IMR-90 (cell line): ENCODE data around the gene SYTL4. TPM values are rescaled to one million over a fixed set of nuclear protein-coding genes. Genes with fewer than 3 reads are reported as not detected.

Experiments used
- ATAC-seq: fragments of 200-7000 bp; cut with Tn5 transposase; 2 replicates; pipeline ENCODE4 v1.9.1; 2020; ENCODE audit warnings: low read depth, mild to moderate bottlenecking, moderate library complexity
- BruUV-seq: library from RNA; stranded (reverse); fragments of 400-500 nt; replicated peaks from 2 replicates; lab custom pipeline; 2021; lab: Mats Ljungman, UMichigan
- CTCF ChIA-PET: fragments of 300-600 bp; formaldehyde crosslinking; extraction: SDS; loops from one replicate; lab custom pipeline; 2021; ENCODE audit warnings: antibody characterized with exemption; lab: Yijun Ruan, JAX
- POLR2A ChIA-PET: fragments of 300-600 bp; sonication (Branson Sonifier 250); formaldehyde crosslinking; loops from one replicate; lab custom pipeline; 2022; ENCODE audit warnings: antibody characterized with exemption; ENCODE audit not compliant: unreplicated experiment; lab: Charles Lee
- DNase-seq: peaks from one replicate; pipeline ENCODE4 v3.0.0; 2013
- H2AFZ ChIP-seq: replicated peaks from 2 replicates; pipeline ENCODE3; 2013; ENCODE audit warnings: low read length, mild to moderate bottlenecking; ENCODE audit not compliant: poor library complexity
- H2AK5ac ChIP-seq: 2 replicates; pipeline ENCODE4 v1.6.1; 2013; ENCODE audit warnings: low read depth, low read length, inconsistent platforms
- H2AK9ac ChIP-seq: replicated peaks from 2 replicates; pipeline ENCODE3; 2013; ENCODE audit warnings: mild to moderate bottlenecking, low read depth, low read length, moderate library complexity; ENCODE audit not compliant: poor library complexity
- H2BK120ac ChIP-seq: 2 replicates; pipeline ENCODE4 v1.6.1; 2013; ENCODE audit warnings: low read depth, low read length, inconsistent platforms
- H2BK15ac ChIP-seq: 3 replicates; pipeline ENCODE4 v1.6.1; 2013; ENCODE audit warnings: low read depth, low read length, inconsistent platforms
- H2BK20ac ChIP-seq: 2 replicates; pipeline ENCODE4 v1.6.1; 2013; ENCODE audit warnings: low read depth, mild to moderate bottlenecking, inconsistent platforms, low read length, moderate library complexity
- H2BK5ac ChIP-seq: 2 replicates; pipeline ENCODE4 v1.6.1; 2013; ENCODE audit warnings: mild to moderate bottlenecking, low read depth, low read length, inconsistent platforms; ENCODE audit not compliant: poor library complexity, severe bottlenecking
- H3K14ac ChIP-seq: replicated peaks from 2 replicates; pipeline ENCODE4 v1.6.1; 2013; ENCODE audit warnings: low read depth, low read length, inconsistent platforms
- H3K18ac ChIP-seq: 2 replicates; pipeline ENCODE4 v1.6.1; 2013; ENCODE audit warnings: low read depth, low read length, control low read depth
- H3K23ac ChIP-seq: 2 replicates; pipeline ENCODE4 v1.6.1; 2013; ENCODE audit warnings: low read depth, low read length, inconsistent platforms
- H3K27ac ChIP-seq: 2 replicates; pipeline ENCODE4 v1.5.1; 2013; ENCODE audit warnings: mild to moderate bottlenecking, control low read depth, low read length; ENCODE audit not compliant: insufficient read depth
- H3K27me3 ChIP-seq: 2 replicates; pipeline ENCODE4 v1.6.1; 2013; ENCODE audit warnings: low read length; ENCODE audit not compliant: control insufficient read depth, insufficient read depth
- H3K36me3 ChIP-seq: 2 replicates; pipeline ENCODE4 v1.6.1; 2013; ENCODE audit warnings: low read length, mixed read lengths; ENCODE audit not compliant: control insufficient read depth, insufficient read depth
- H3K4ac ChIP-seq: 2 replicates; pipeline ENCODE4 v1.6.1; 2013; ENCODE audit warnings: low read depth, low read length, inconsistent platforms
- H3K4me1 ChIP-seq: 2 replicates; pipeline ENCODE4 v1.6.1; 2013; ENCODE audit warnings: low read length, mixed read lengths; ENCODE audit not compliant: control insufficient read depth, insufficient read depth
- H3K4me2 ChIP-seq: 2 replicates; pipeline ENCODE4 v1.6.1; 2013; ENCODE audit warnings: low read depth, mild to moderate bottlenecking, control low read depth, low read length, moderate library complexity
- H3K4me3 ChIP-seq: 2 replicates; pipeline ENCODE4 v1.5.1; 2013; ENCODE audit warnings: low read depth, mild to moderate bottlenecking, control low read depth, low read length, moderate library complexity; ENCODE audit not compliant: insufficient read depth
- H3K56ac ChIP-seq: 2 replicates; pipeline ENCODE4 v1.6.1; 2013; ENCODE audit warnings: low read length, inconsistent platforms; ENCODE audit not compliant: insufficient read depth; ENCODE audit errors: extremely low read depth
- H3K79me1 ChIP-seq, 2 experiments: 2 replicates each; pipeline ENCODE4 v1.6.1; 2013; ENCODE audit warnings: low read length in 2 of 2, inconsistent platforms in 1 of 2, low read depth in 1 of 2
- H3K9ac ChIP-seq: 2 replicates; pipeline ENCODE4 v1.6.1; 2013; ENCODE audit warnings: low read depth, low read length, control low read depth
- H3K9me1 ChIP-seq: 2 replicates; pipeline ENCODE4 v1.6.1; 2013; ENCODE audit warnings: low read length, inconsistent platforms; ENCODE audit not compliant: insufficient read depth
- H3K9me3 ChIP-seq: 2 replicates; pipeline ENCODE4 v1.6.1; 2013; ENCODE audit warnings: low read length; ENCODE audit not compliant: control insufficient read depth, insufficient read depth
- H4K20me1 ChIP-seq: 2 replicates; pipeline ENCODE4 v1.6.1; 2013; ENCODE audit warnings: low read length, inconsistent platforms; ENCODE audit not compliant: insufficient read depth
- H4K5ac ChIP-seq: 2 replicates; pipeline ENCODE4 v1.6.1; 2013; ENCODE audit warnings: mild to moderate bottlenecking, low read depth, low read length, control low read depth
- H4K8ac ChIP-seq, 2 experiments: 2 replicates each; pipeline ENCODE4 v1.6.1; 2013; ENCODE audit warnings: low read depth in 2 of 2, low read length in 2 of 2, control low read depth in 1 of 2, inconsistent platforms in 1 of 2
- H4K91ac ChIP-seq: 2 replicates; pipeline ENCODE4 v1.6.1; 2013; ENCODE audit warnings: low read depth, low read length, inconsistent platforms; ENCODE audit not compliant: insufficient read depth
- FOS ChIP-seq: fragments of 150-350 bp; IDR thresholded peaks from 2 replicates; pipeline ENCODE4 v1.6.1; 2016; ENCODE audit warnings: low read depth, low read length
- MAFK ChIP-seq: IDR thresholded peaks from 2 replicates; pipeline ENCODE4 v1.6.1; 2012; ENCODE audit warnings: low read depth, low read length, improper control_type of control experiment
- MXI1 ChIP-seq: IDR thresholded peaks from 2 replicates; pipeline ENCODE4 v1.6.1; 2012; ENCODE audit warnings: low read depth, mild to moderate bottlenecking, low read length, moderate library complexity, borderline replicate concordance
- NFE2L2 ChIP-seq: fragments of 150-350 bp; IDR thresholded peaks from 2 replicates; pipeline ENCODE4 v1.6.1; 2016; ENCODE audit warnings: low read depth, mild to moderate bottlenecking, low read length
- POLR2A ChIP-seq: IDR thresholded peaks from 2 replicates; pipeline ENCODE4 v1.6.1; 2012; ENCODE audit warnings: mild to moderate bottlenecking, low read depth, low read length
- WGBS, 2 experiments: methylation state at CpG; one replicate each; pipeline versions ENCODE4 v1.1.5 to v1.1.7; 2013; ENCODE audit warnings: missing lambda C conversion rate in 2 of 2; ENCODE audit not compliant: insufficient read length in 1 of 2; ENCODE audit errors: extremely low coverage in 2 of 2; 5-methylcytosine and 5-hydroxymethylcytosine counted together
- dilution Hi-C: fragments of 300-500 bp; cut with HindIII; formaldehyde crosslinking; loops from one replicate; pipeline ENCODE4 v1.14.3; 2018; ENCODE audit warnings: low sequenced_read_pairs; ENCODE audit not compliant: unreplicated experiment
- in situ Hi-C: fragments of 300-500 bp; cut with MboI; formaldehyde crosslinking; loops from 3 replicates; pipeline ENCODE4 v1.14.3; 2019; ENCODE audit warnings: low sequenced_read_pairs, inconsistent platforms, mixed read lengths
- intact Hi-C: fragments of 100-400 bp; cut with micrococcal nuclease; formaldehyde crosslinking; loops from 2 replicates; pipeline ENCODE4 v1.10.0; 2022
- polyA plus RNA-seq, 3 experiments: library from polyadenylated mRNA; depleted of rRNA; stranded (reverse); fragments of >200 nt; gene quantifications; 2 replicates each; pipeline ENCODE4 v1.2.3, GENCODE V29; 2012; ENCODE audit warnings: low replicate concordance in 1 of 3
- total RNA-seq: library from RNA; depleted of rRNA; stranded (reverse); fragments of >200 nt; gene quantifications from 2 replicates; pipeline ENCODE4 v1.2.3, GENCODE V29; 2012

The SYTL4 gene
- total and polyA plus RNA-seq, 2 of the 4 experiments (the other 2 are of a cell fraction): 2.3 to 2.4 TPM

DNA sequence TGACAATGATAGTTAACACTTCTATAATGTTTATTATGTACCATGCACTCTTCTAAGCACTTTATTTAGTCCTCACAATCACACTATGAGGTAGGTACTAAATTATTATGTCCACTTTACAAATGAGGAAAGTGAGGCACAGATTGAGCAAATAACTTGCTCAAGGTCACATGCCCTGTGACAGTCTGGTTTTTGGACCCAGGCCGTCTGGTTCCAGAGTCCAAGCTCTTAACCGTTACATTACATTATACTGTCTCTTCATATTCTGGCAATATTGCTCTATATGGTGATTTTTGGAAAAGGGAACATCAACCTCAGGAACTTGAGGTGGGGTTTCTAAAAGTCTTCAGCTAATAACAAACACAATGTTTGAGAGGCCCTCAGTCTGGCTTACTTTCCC, 12.8 kb downstream of the SYTL4 start:
- no peak overlapping the region for H2BK20ac ChIP-seq
- H3K79me1 ChIP-seq: no peaks in the 10 kb centered on the region
- H3K23ac ChIP-seq: no peak overlapping the region
- dilution Hi-C loops (no loop called here), intact Hi-C loops (no loop called here), in situ Hi-C loops (no loop called here)
- H2AK5ac ChIP-seq: no peak overlapping the region
- no peak overlapping the region for H2BK15ac ChIP-seq
- H3K14ac ChIP-seq: no peak overlapping the region
- H2BK120ac ChIP-seq: no peak overlapping the region
- no peaks in the 10 kb centered on the region for H3K9me1 ChIP-seq
- ATAC-seq (no peak), DNase-seq (no peak)
- H4K20me1 ChIP-seq: no peaks in the 10 kb centered on the region
- TF ChIP-seq POLR2A (no peak), FOS (no peak), MAFK (no peak), NFE2L2 (no peak), MXI1 (no peak)
- no peak overlapping the region for H2AFZ ChIP-seq
- H3K4me3 ChIP-seq: no peak overlapping the region
- WGBS, 2 experiments: no CpG with 5 or more reads among the region's 2 CpGs
- H4K8ac ChIP-seq: no peak overlapping the region
- ChIA-PET POLR2A (no interaction called here), CTCF (no interaction called here)
- H3K56ac ChIP-seq: no peak overlapping the region
- no TSS peak for BruUV-seq
- H3K18ac ChIP-seq: no peak overlapping the region
- H4K91ac ChIP-seq: no peak overlapping the region
- H3K9ac ChIP-seq: no peak overlapping the region
- H3K4me2 ChIP-seq: no peak overlapping the region
- H3K4me1 ChIP-seq: no peaks in the 10 kb centered on the region
- H4K5ac ChIP-seq: no peak overlapping the region
- no peak overlapping the region for H3K27ac ChIP-seq
- peaks cover 2% of the 10 kb centered on the region for H3K27me3 ChIP-seq
- H3K9me3 ChIP-seq: no peaks in the 10 kb centered on the region
- H2BK5ac ChIP-seq: no peak overlapping the region
- H3K4ac ChIP-seq: no peak overlapping the region
- H3K36me3 ChIP-seq: no peaks in the 10 kb centered on the region
- H2AK9ac ChIP-seq: no peak overlapping the region
